Mesendoderm (in vitro differentiated cells): ENCODE data around the gene METRNL.

Experiments used
- DNase-seq: peaks from one replicate; pipeline ENCODE4 v3.0.0; 2013
- H2AK5ac ChIP-seq: 2 replicates; pipeline ENCODE4 v1.6.1; 2013; ENCODE audit warnings: low read length, inconsistent platforms
- H2BK120ac ChIP-seq: 2 replicates; pipeline ENCODE4 v1.6.1; 2013; ENCODE audit warnings: low read depth, mild to moderate bottlenecking, low read length, moderate library complexity, mixed read lengths
- H2BK15ac ChIP-seq: replicated peaks from 2 replicates; pipeline ENCODE4 v1.6.1; 2013; ENCODE audit warnings: low read depth, mild to moderate bottlenecking, moderate library complexity
- H2BK5ac ChIP-seq: 2 replicates; pipeline ENCODE4 v1.6.1; 2013; ENCODE audit warnings: low read length, inconsistent platforms
- H3K18ac ChIP-seq: 2 replicates; pipeline ENCODE4 v1.6.1; 2013; ENCODE audit warnings: mild to moderate bottlenecking, low read length, mixed read lengths
- H3K23ac ChIP-seq: one replicate; pipeline ENCODE4 v1.6.1; 2013; ENCODE audit warnings: low read length
- H3K27ac ChIP-seq: 2 replicates; pipeline ENCODE4 v1.5.1; 2013; ENCODE audit warnings: low read depth, mild to moderate bottlenecking, inconsistent platforms, low read length, moderate library complexity
- H3K27me3 ChIP-seq: 2 replicates; pipeline ENCODE4 v1.6.1; 2013; ENCODE audit warnings: low read length, control low read depth, mild to moderate bottlenecking, inconsistent platforms; ENCODE audit not compliant: insufficient read depth, poor library complexity
- H3K36me3 ChIP-seq: 2 replicates; pipeline ENCODE4 v1.6.1; 2013; ENCODE audit warnings: low read length, inconsistent platforms; ENCODE audit not compliant: control insufficient read depth, insufficient read depth
- H3K4ac ChIP-seq: one replicate; pipeline ENCODE4 v1.6.1; 2013; ENCODE audit warnings: low read depth, mild to moderate bottlenecking, low read length, moderate library complexity
- H3K4me1 ChIP-seq: 2 replicates; pipeline ENCODE4 v1.6.1; 2013; ENCODE audit warnings: low read depth, low read length, inconsistent platforms; ENCODE audit not compliant: control insufficient read depth
- H3K4me2 ChIP-seq: 2 replicates; pipeline ENCODE4 v1.6.1; 2013; ENCODE audit warnings: low read length
- H3K4me3 ChIP-seq: 2 replicates; pipeline ENCODE4 v1.5.1; 2013; ENCODE audit warnings: mild to moderate bottlenecking, low read length
- H3K56ac ChIP-seq: one replicate; pipeline ENCODE4 v1.6.1; 2013; ENCODE audit warnings: low read length
- H3K79me1 ChIP-seq: 2 replicates; pipeline ENCODE4 v1.6.1; 2013; ENCODE audit warnings: low read length, inconsistent platforms
- H3K79me2 ChIP-seq: 2 replicates; pipeline ENCODE4 v1.6.1; 2013; ENCODE audit warnings: mild to moderate bottlenecking, low read length; ENCODE audit not compliant: control insufficient read depth, insufficient read depth
- H3K9ac ChIP-seq: 2 replicates; pipeline ENCODE4 v1.6.1; 2013; ENCODE audit warnings: low read length, inconsistent platforms
- H4K5ac ChIP-seq: one replicate; pipeline ENCODE4 v1.6.1; 2013; ENCODE audit warnings: low read length
- H4K8ac ChIP-seq: one replicate; pipeline ENCODE4 v1.6.1; 2013; ENCODE audit warnings: low read depth, mild to moderate bottlenecking, control low read depth, low read length, moderate library complexity
- WGBS: extraction: QIAGEN DNeasy Blood & Tissue Kit; methylation state at CpG from one replicate; pipeline ENCODE4 v1.1.7; 2013; ENCODE audit warnings: low lambda C conversion rate, missing lambda C conversion rate; ENCODE audit not compliant: insufficient coverage; ENCODE audit errors: extremely low coverage; 5-methylcytosine and 5-hydroxymethylcytosine counted together

The METRNL gene

DNA sequence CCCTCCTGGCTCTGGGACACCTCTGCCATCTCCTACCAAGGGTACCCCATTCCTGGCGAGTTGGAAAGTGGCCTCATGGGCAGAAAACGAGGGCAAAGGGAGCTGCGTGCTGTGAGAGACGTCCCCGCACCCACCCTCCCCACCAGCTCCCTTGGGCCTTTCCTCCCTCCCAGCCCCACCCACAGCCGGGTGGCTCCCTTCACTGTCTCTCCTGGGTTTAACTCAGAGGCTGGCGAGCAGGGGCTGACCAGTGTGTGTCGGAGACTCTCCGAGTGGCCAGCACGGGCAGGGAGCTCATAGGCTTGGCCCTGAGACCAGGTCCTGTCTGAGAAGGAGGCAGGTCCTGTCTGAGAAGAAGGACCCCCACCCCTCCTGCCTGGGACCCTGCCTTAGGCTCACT lies 26.1 kb downstream of the METRNL start:
- Histone ChIP-seq H3K56ac (no peak overlapping the region), H2BK120ac (no peak overlapping the region), H3K27me3 (no peaks in the 10 kb centered on the region), H3K4me3 (no peak overlapping the region), H3K79me1 (no peaks in the 10 kb centered on the region), H3K4me1 (no peaks in the 10 kb centered on the region), H2AK5ac (no peak overlapping the region), H4K8ac (no peak overlapping the region), H3K18ac (no peak overlapping the region), H4K5ac (no peak overlapping the region), H2BK15ac (no peak overlapping the region), H3K9ac (no peak overlapping the region), H3K4me2 (no peak overlapping the region), H3K27ac (no peak overlapping the region), H3K79me2 (no peaks in the 10 kb centered on the region), H3K36me3 (no peaks in the 10 kb centered on the region), H2BK5ac (no peak overlapping the region), H3K23ac (no peak overlapping the region), H3K4ac (no peak overlapping the region)
- no peak for DNase-seq
- WGBS, result no CpG with 5 or more reads among the region's 10 CpGs

GRCh38 chr17:83106056-83106588 lies 26.7 kb downstream of the METRNL start:
- H3K79me2 ChIP-seq, result no peaks in the 10 kb centered on the region
- no peak overlapping the region for H3K4me3 ChIP-seq
- H3K23ac ChIP-seq, result no peak overlapping the region
- H2BK120ac ChIP-seq, result no peak overlapping the region
- no peak overlapping the region for H3K18ac ChIP-seq
- H3K36me3 ChIP-seq, result no peaks in the 10 kb centered on the region
- no peak overlapping the region for H2BK5ac ChIP-seq
- no peak overlapping the region for H2AK5ac ChIP-seq
- H3K4ac ChIP-seq, result no peak overlapping the region
- no peak overlapping the region for H3K4me2 ChIP-seq
- no peak overlapping the region for H3K27ac ChIP-seq
- no peaks in the 10 kb centered on the region for H3K79me1 ChIP-seq
- H4K8ac ChIP-seq, result no peak overlapping the region
- H3K56ac ChIP-seq, result no peak overlapping the region
- no peaks in the 10 kb centered on the region for H3K4me1 ChIP-seq
- no peaks in the 10 kb centered on the region for H3K27me3 ChIP-seq
- no CpG with 5 or more reads among the region's 22 CpGs for WGBS
- no peak overlapping the region for H3K9ac ChIP-seq
- no peak overlapping the region for H4K5ac ChIP-seq
- no peak for DNase-seq
- no peak overlapping the region for H2BK15ac ChIP-seq

- Histone ChIP-seq H3K4me2 (no peak overlapping the region), H3K27me3 (no peaks in the 10 kb centered on the region), H3K27ac (no peak overlapping the region), H3K9ac (no peak overlapping the region), H4K5ac (no peak overlapping the region), H2BK120ac (no peak overlapping the region), H2BK15ac (no peak overlapping the region), H3K56ac (no peak overlapping the region), H3K23ac (no peak overlapping the region), H2BK5ac (no peak overlapping the region), H3K4ac (no peak overlapping the region), H3K36me3 (no peaks in the 10 kb centered on the region), H4K8ac (no peak overlapping the region), H2AK5ac (no peak overlapping the region), H3K4me1 (no peaks in the 10 kb centered on the region), H3K4me3 (no peak overlapping the region), H3K79me2 (no peaks in the 10 kb centered on the region), H3K79me1 (no peaks in the 10 kb centered on the region), H3K18ac (no peak overlapping the region)
- no peak for DNase-seq
- no CpG with 5 or more reads among the region's 17 CpGs for WGBS
Measured at GRCh38 chr17:83106913-83107655, 27.7 kb downstream of the METRNL start.

- no peak overlapping the region for H3K4me3 ChIP-seq
- no peak overlapping the region for H2BK5ac ChIP-seq
- WGBS, result no CpG with 5 or more reads among the region's 14 CpGs
- H3K4me1 ChIP-seq, result no peaks in the 10 kb centered on the region
- no peak overlapping the region for H3K9ac ChIP-seq
- H4K8ac ChIP-seq, result no peak overlapping the region
- H2BK120ac ChIP-seq, result no peak overlapping the region
- no peak overlapping the region for H4K5ac ChIP-seq
- H3K4me2 ChIP-seq, result no peak overlapping the region
- no peaks in the 10 kb centered on the region for H3K79me2 ChIP-seq
- DNase-seq, result no peak
- no peak overlapping the region for H3K18ac ChIP-seq
- H2AK5ac ChIP-seq, result no peak overlapping the region
- no peak overlapping the region for H2BK15ac ChIP-seq
- no peaks in the 10 kb centered on the region for H3K79me1 ChIP-seq
- H3K27me3 ChIP-seq, result no peaks in the 10 kb centered on the region
- no peak overlapping the region for H3K4ac ChIP-seq
- H3K36me3 ChIP-seq, result no peaks in the 10 kb centered on the region
- no peak overlapping the region for H3K23ac ChIP-seq
- H3K27ac ChIP-seq, result no peak overlapping the region
- H3K56ac ChIP-seq, result no peak overlapping the region
Measured at GRCh38 chr17:83107656-83108048, 28.2 kb downstream of the METRNL start.

DNA sequence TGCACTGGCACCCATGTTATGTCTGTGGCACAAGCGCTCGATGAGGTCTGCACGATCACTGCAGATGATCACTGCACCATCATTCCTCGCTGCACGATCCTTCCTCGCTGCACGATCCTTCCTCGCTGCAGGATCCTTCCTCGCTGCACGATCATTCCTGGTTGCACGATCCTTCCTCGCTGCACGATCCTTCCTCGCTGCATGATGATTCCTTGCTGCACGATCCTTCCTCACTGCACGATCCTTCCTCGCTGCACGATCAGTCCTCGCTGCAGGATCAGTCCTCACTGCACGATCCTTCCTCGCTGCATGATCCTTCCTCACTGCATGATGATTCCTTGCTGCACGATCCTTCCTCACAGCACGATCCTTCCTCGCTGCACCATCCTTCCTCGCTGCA lies 29.3 kb downstream of the METRNL start:
- WGBS, result no CpG with 5 or more reads among the region's 25 CpGs
- no peak overlapping the region for H4K8ac ChIP-seq

GRCh38 chr17:83109386-83109785 lies 30.0 kb downstream of the METRNL start:
- no peak overlapping the region for H3K4ac ChIP-seq
- H4K8ac ChIP-seq, result no peak overlapping the region
- no peak overlapping the region for H2BK120ac ChIP-seq
- no peak overlapping the region for H2BK15ac ChIP-seq
- no peaks in the 10 kb centered on the region for H3K79me1 ChIP-seq
- no peak overlapping the region for H4K5ac ChIP-seq
- DNase-seq, result no peak
- H3K4me2 ChIP-seq, result no peak overlapping the region
- no peak overlapping the region for H2BK5ac ChIP-seq
- H3K9ac ChIP-seq, result no peak overlapping the region
- WGBS, result no CpG with 5 or more reads among the region's 11 CpGs
- H3K4me1 ChIP-seq, result no peaks in the 10 kb centered on the region
- no peak overlapping the region for H3K18ac ChIP-seq
- no peaks in the 10 kb centered on the region for H3K79me2 ChIP-seq
- H3K27ac ChIP-seq, result no peak overlapping the region
- no peaks in the 10 kb centered on the region for H3K36me3 ChIP-seq
- H2AK5ac ChIP-seq, result no peak overlapping the region
- H3K56ac ChIP-seq, result no peak overlapping the region
- no peaks in the 10 kb centered on the region for H3K27me3 ChIP-seq
- H3K23ac ChIP-seq, result no peak overlapping the region
- no peak overlapping the region for H3K4me3 ChIP-seq

More for the DNA sequence above, 29.3 kb downstream of the METRNL start:
- Histone ChIP-seq H3K4me1 (no peaks in the 10 kb centered on the region), H3K4me2 (no peak overlapping the region), H2BK5ac (no peak overlapping the region), H3K56ac (no peak overlapping the region), H2BK15ac (no peak overlapping the region), H2AK5ac (no peak overlapping the region), H3K27me3 (no peaks in the 10 kb centered on the region), H3K4me3 (no peak overlapping the region), H3K9ac (no peak overlapping the region), H3K23ac (no peak overlapping the region), H3K18ac (no peak overlapping the region), H3K4ac (no peak overlapping the region), H3K79me1 (no peaks in the 10 kb centered on the region), H3K27ac (no peak overlapping the region), H3K36me3 (no peaks in the 10 kb centered on the region), H4K5ac (no peak overlapping the region), H2BK120ac (no peak overlapping the region), H3K79me2 (no peaks in the 10 kb centered on the region)
- DNase-seq, result no peak
